GM12864 (cell line): ENCODE measurements around the gene CRB1.

Experiments
- DNase-seq: peaks from one replicate; pipeline ENCODE4 v3.0.0-alpha.2; 2011; ENCODE audit warnings: low read depth
- H3K4me3 ChIP-seq: 2 replicates; pipeline ENCODE4 v1.5.1; 2011; ENCODE audit warnings: mild to moderate bottlenecking, low read depth, low read length, control low read depth
- CTCF ChIP-seq: IDR thresholded peaks from 2 replicates; pipeline ENCODE4 v1.5.1; 2011; ENCODE audit warnings: low read depth, mild to moderate bottlenecking, moderate library complexity, low read length, control low read depth, inconsistent platforms; ENCODE audit errors: missing control alignments

CRB1 gene

GRCh38 chr1:197374428-197374827 is 106.4 kb downstream of the CRB1 start:
- no peak for TF ChIP-seq CTCF
- DNase-seq, result no peak
- no peak overlapping the region; the same call in 1 of the 2 replicates for H3K4me3 ChIP-seq

- DNase-seq, result no peak
- TF ChIP-seq CTCF, result no peak
- H3K4me3 ChIP-seq, result no peak overlapping the region
Observed at GRCh38 chr1:197384471-197384870, 116.4 kb downstream of the CRB1 start.

- H3K4me3 ChIP-seq, result no peak overlapping the region
- no peak for DNase-seq
- TF ChIP-seq CTCF, result no peak
Observed at GRCh38 chr1:197388801-197389200, 120.7 kb downstream of the CRB1 start.

- no peak for TF ChIP-seq CTCF
- H3K4me3 ChIP-seq, result no peak overlapping the region
Observed at GRCh38 chr1:197390856-197391255, 122.8 kb downstream of the CRB1 start.

GRCh38 chr1:197391303-197392226 is 123.5 kb downstream of the CRB1 start:
- no peak for TF ChIP-seq CTCF
- DNase-seq, result no peak
- H3K4me3 ChIP-seq, result no peak overlapping the region

More at GRCh38 chr1:197390856-197391255, 122.8 kb downstream of the CRB1 start:
- DNase-seq, result no peak

GRCh38 chr1:197392541-197392940 is 124.5 kb downstream of the CRB1 start:
- H3K4me3 ChIP-seq, result no peak overlapping the region
- DNase-seq, result no peak
- no peak for TF ChIP-seq CTCF

- no peak for TF ChIP-seq CTCF
- H3K4me3 ChIP-seq, result no peak overlapping the region
- DNase-seq, result no peak
Observed at GRCh38 chr1:197393105-197393504, 125.1 kb downstream of the CRB1 start.
